ENCODE measurements around the gene ENTPD6. TPM values are rescaled to one million over a fixed set of nuclear protein-coding genes. Genes with fewer than 3 reads are reported as not detected.
"Not testable (repeated sequence)": the region's sequence is repeated elsewhere in the genome, so short reads cannot be mapped to it uniquely, and the experiment has no call there.

ENTPD6 gene
- 10 to 100 TPM; 21.1 to 32.5 (median 24.4) TPM for polyA plus RNA-seq (ENCODE audit: low read depth in 6 of 6)

- peak within 1 kb of the TSS; percentile 74 to 95 (median 91) for H3K4me3 Mint-ChIP-seq
- peaks cover 25 to 38% (median 33%) of the 10 kb centered on the region in 3 donors for H3K4me1 Mint-ChIP-seq
- H3K27ac Mint-ChIP-seq = peak within 1 kb of the TSS; percentile 53 to 96 (median 96)
- H3K36me3 Mint-ChIP-seq = no peaks in the 10 kb centered on the region
- H3K27me3 Mint-ChIP-seq = peaks cover 0 to 12% (median 5%) of the 10 kb centered on the region in 3 donors
- ATAC-seq (ENCODE audit: low read depth in 2 of 2) (peak; percentile 75 to 80), DNase-seq (peak; percentile 97)
- no peaks in the 10 kb centered on the region for H3K9me3 Mint-ChIP-seq
Observed at GRCh38 chr20:25195014-25195961, at the start of gene ENTPD6. Gene ENTPD6 (plus strand): TSS chr20:25195712. CDS start chr20:25206537, 10,825 bp downstream.

GRCh38 chr20:25146976-25147375 lies 48.5 kb upstream of the ENTPD6 start:
- ATAC-seq (ENCODE audit: low read depth in 2 of 2) (no peak), DNase-seq (no peak)
- Mint-ChIP-seq H3K27me3 (peaks cover 18 to 54% (median 53%) of the 10 kb centered on the region in 3 donors), H3K27ac (peak overlapping the region in 1 of 6 donors; percentile 12), H3K36me3 (peaks cover 0 to 8% of the 10 kb centered on the region in 2 donors), H3K4me3 (peak overlapping the region in 5 of 8 donors; percentile 12 to 38 (median 32)), H3K9me3 (peaks cover 0 to 3% (median 0%) of the 10 kb centered on the region in 7 donors), H3K4me1 (peaks cover 6 to 13% (median 8%) of the 10 kb centered on the region in 3 donors)

GRCh38 chr20:25147716-25148115 lies 47.8 kb upstream of the ENTPD6 start:
- H3K4me3 Mint-ChIP-seq = peak overlapping the region in 4 of 8 donors; percentile 16 to 47 (median 28)
- H3K9me3 Mint-ChIP-seq = peaks cover 0 to 3% (median 0%) of the 10 kb centered on the region in 7 donors
- H3K36me3 Mint-ChIP-seq = peaks cover 0 to 8% of the 10 kb centered on the region in 2 donors
- H3K27ac Mint-ChIP-seq = peak overlapping the region in 2 of 6 donors; percentile 51 to 52
- peaks cover 18 to 58% (median 52%) of the 10 kb centered on the region in 3 donors for H3K27me3 Mint-ChIP-seq
- DNase-seq = no peak
- ATAC-seq (ENCODE audit: low read depth in 2 of 2) = no peak
- peaks cover 6 to 13% (median 8%) of the 10 kb centered on the region in 3 donors for H3K4me1 Mint-ChIP-seq

GRCh38 chr20:25148181-25148981 lies 47.1 kb upstream of the ENTPD6 start:
- peaks cover 18 to 58% (median 47%) of the 10 kb centered on the region in 3 donors for H3K27me3 Mint-ChIP-seq
- ATAC-seq (ENCODE audit: low read depth in 2 of 2) = peak; percentile 76 to 91

GRCh38 chr20:25148982-25149846 lies 46.3 kb upstream of the ENTPD6 start:
- no peak for DNase-seq
- ATAC-seq (ENCODE audit: low read depth in 2 of 2) = no peak
- Mint-ChIP-seq H3K27ac (peak overlapping the region in 3 of 6 donors; percentile 31 to 87 (median 47)), H3K27me3 (peaks cover 18 to 55% (median 44%) of the 10 kb centered on the region in 3 donors), H3K4me3 (peak overlapping the region; percentile 80 to 95 (median 90)), H3K4me1 (peaks cover 6 to 13% (median 8%) of the 10 kb centered on the region in 3 donors), H3K36me3 (peaks cover 0 to 8% of the 10 kb centered on the region in 2 donors), H3K9me3 (peaks cover 0 to 3% (median 0%) of the 10 kb centered on the region in 7 donors)

More at GRCh38 chr20:25148181-25148981, 47.1 kb upstream of the ENTPD6 start:
- DNase-seq = peak; percentile 36
- H3K4me3 Mint-ChIP-seq = peak overlapping the region; percentile 80 to 95 (median 90)
- peaks cover 0 to 8% of the 10 kb centered on the region in 2 donors for H3K36me3 Mint-ChIP-seq
- peaks cover 0 to 3% (median 0%) of the 10 kb centered on the region in 7 donors for H3K9me3 Mint-ChIP-seq
- H3K27ac Mint-ChIP-seq = peak overlapping the region in 5 of 6 donors; percentile 31 to 87 (median 56)
- H3K4me1 Mint-ChIP-seq = peaks cover 6 to 13% (median 8%) of the 10 kb centered on the region in 3 donors

- Mint-ChIP-seq H3K9me3 (peaks cover 0 to 3% (median 0%) of the 10 kb centered on the region in 7 donors), H3K27ac (peak overlapping the region in 1 of 6 donors; percentile 38), H3K4me1 (peaks cover 6 to 13% (median 8%) of the 10 kb centered on the region in 3 donors), H3K36me3 (peaks cover 0 to 8% of the 10 kb centered on the region in 2 donors), H3K4me3 (peak overlapping the region in 3 of 8 donors; percentile 4 to 34 (median 26)), H3K27me3 (peaks cover 16 to 49% (median 36%) of the 10 kb centered on the region in 3 donors)
- DNase-seq = no peak
- ATAC-seq (ENCODE audit: low read depth in 2 of 2) = no peak
Observed at GRCh38 chr20:25150016-25150415, 45.5 kb upstream of the ENTPD6 start.

GRCh38 chr20:25158043-25158442 lies 37.5 kb upstream of the ENTPD6 start:
- peaks cover 0 to 4% (median 0%) of the 10 kb centered on the region in 3 donors for H3K4me1 Mint-ChIP-seq
- H3K27me3 Mint-ChIP-seq = peaks cover 6 to 21% (median 16%) of the 10 kb centered on the region in 3 donors
- DNase-seq = no peak
- H3K36me3 Mint-ChIP-seq = no peaks in the 10 kb centered on the region
- no peak overlapping the region for H3K27ac Mint-ChIP-seq
- peaks cover 0 to 5% (median 0%) of the 10 kb centered on the region in 7 donors for H3K9me3 Mint-ChIP-seq
- no peak overlapping the region for H3K4me3 Mint-ChIP-seq
- ATAC-seq (ENCODE audit: low read depth in 2 of 2) = no peak

GRCh38 chr20:25160467-25160866 lies 35.0 kb upstream of the ENTPD6 start:
- peaks cover 22 to 30% (median 23%) of the 10 kb centered on the region in 3 donors for H3K27me3 Mint-ChIP-seq
- ATAC-seq (ENCODE audit: low read depth in 2 of 2) = no peak
- no peaks in the 10 kb centered on the region for H3K36me3 Mint-ChIP-seq
- peaks cover 0 to 28% (median 5%) of the 10 kb centered on the region in 7 donors for H3K9me3 Mint-ChIP-seq
- no peak for DNase-seq
- H3K4me1 Mint-ChIP-seq = peaks cover 0 to 4% (median 0%) of the 10 kb centered on the region in 3 donors
- no peak overlapping the region for H3K4me3 Mint-ChIP-seq
- no peak overlapping the region for H3K27ac Mint-ChIP-seq

- DNase-seq (no peak), ATAC-seq (ENCODE audit: low read depth in 2 of 2) (no peak)
- Mint-ChIP-seq H3K36me3 (no peaks in the 10 kb centered on the region), H3K27me3 (peaks cover 22 to 30% (median 27%) of the 10 kb centered on the region in 3 donors), H3K4me3 (no peak overlapping the region), H3K9me3 (peaks cover 0 to 32% (median 5%) of the 10 kb centered on the region in 7 donors), H3K27ac (no peak overlapping the region), H3K4me1 (peaks cover 0 to 4% (median 0%) of the 10 kb centered on the region in 3 donors)
Observed at GRCh38 chr20:25160897-25161296, 34.6 kb upstream of the ENTPD6 start.

GRCh38 chr20:25165128-25165527 lies 30.4 kb upstream of the ENTPD6 start:
- no peak overlapping the region for H3K4me3 Mint-ChIP-seq
- H3K9me3 Mint-ChIP-seq = peaks cover 0 to 46% (median 10%) of the 10 kb centered on the region in 7 donors
- ATAC-seq (ENCODE audit: low read depth in 2 of 2) (no peak), DNase-seq (no peak)
- peaks cover 0 to 7% of the 10 kb centered on the region in 2 donors for H3K36me3 Mint-ChIP-seq
- H3K27me3 Mint-ChIP-seq = peaks cover 24 to 61% (median 57%) of the 10 kb centered on the region in 3 donors
- H3K4me1 Mint-ChIP-seq = peaks cover 0 to 4% (median 0%) of the 10 kb centered on the region in 3 donors
- H3K27ac Mint-ChIP-seq = no peak overlapping the region

GRCh38 chr20:25166105-25166782 lies 29.3 kb upstream of the ENTPD6 start:
- H3K27ac Mint-ChIP-seq; DNase-seq; H3K36me3 Mint-ChIP-seq; H3K4me1 Mint-ChIP-seq; H3K4me3 Mint-ChIP-seq; ATAC-seq (ENCODE audit: low read depth in 2 of 2): not testable (repeated sequence)
- peaks cover 22 to 61% (median 54%) of the 10 kb centered on the region in 3 donors for H3K27me3 Mint-ChIP-seq
- H3K9me3 Mint-ChIP-seq = peaks cover 0 to 46% (median 10%) of the 10 kb centered on the region in 7 donors
